Spleen (tissue), 11 donors: ENCODE measurements around the gene SEMA6D. TPM values are rescaled to one million over a fixed set of nuclear protein-coding genes. Genes with fewer than 3 reads are reported as not detected.

ENCODE experiments used
- DNase-seq: peaks from one replicate; pipeline ENCODE4 v3.0.0-alpha.2; 2020
- H3K27ac ChIP-seq, 8 donors: fragments of 200-600 bp; sonication (generic) in 7 of 8; 1 replicate in 4 of 8; 2 replicates in 4 of 8; pipeline versions ENCODE4 v1.5.0 to v1.8.0; 2016 to 2021; ENCODE audit warnings: inconsistent platforms in 4 of 8, mild to moderate bottlenecking in 4 of 8, moderate library complexity in 1 of 8
- H3K27me3 ChIP-seq, 7 donors: fragments of 200-600 bp; sonication (generic) in 6 of 7; replicated peaks in 1 of 7; 1 replicate in 4 of 7; 2 replicates in 3 of 7; pipeline versions ENCODE4 v1.5.0 to v1.8.0; 2016 to 2021; ENCODE audit warnings: inconsistent platforms in 3 of 7, mild to moderate bottlenecking in 1 of 7
- H3K36me3 ChIP-seq, 6 donors: fragments of 200-600 bp; sonication (generic) in 5 of 6; 1 replicate in 4 of 6; 2 replicates in 2 of 6; pipeline versions ENCODE4 v1.5.0 to v1.8.0; 2016 to 2021; ENCODE audit warnings: inconsistent platforms in 2 of 6
- H3K4me1 ChIP-seq, 6 donors: fragments of 200-600 bp; sonication (generic) in 5 of 6; 1 replicate in 3 of 6; 2 replicates in 3 of 6; pipeline versions ENCODE4 v1.5.0 to v1.8.0; 2016 to 2021; ENCODE audit warnings: inconsistent platforms in 3 of 6
- H3K4me3 ChIP-seq, 8 donors: fragments of 200-600 bp; sonication (generic) in 7 of 8; 1 replicate in 4 of 8; 2 replicates in 4 of 8; pipeline versions ENCODE4 v1.5.0 to v1.8.0; 2016 to 2021; ENCODE audit warnings: inconsistent platforms in 4 of 8, mild to moderate bottlenecking in 4 of 8, moderate library complexity in 2 of 8
- H3K9me3 ChIP-seq, 8 donors: fragments of 200-600 bp; sonication (generic) in 7 of 8; 1 replicate in 4 of 8; 2 replicates in 4 of 8; pipeline versions ENCODE4 v1.5.0 to v1.8.0; 2016 to 2021; ENCODE audit warnings: inconsistent platforms in 4 of 8
- CTCF ChIP-seq, 11 experiments: fragments of 200-600 bp in 7 of 11; fragments of 450-650 bp in 4 of 11; sonication (generic) in 4 of 11; IDR thresholded peaks in 8 of 11; conservative IDR thresholded peaks in 3 of 11; 1 replicate in 7 of 11; 2 replicates in 4 of 11; pipeline versions ENCODE4 v1.4.0 to v1.8.0; 2016 to 2021; ENCODE audit warnings: antibody characterized with exemption in 11 of 11, inconsistent platforms in 4 of 11, mild to moderate bottlenecking in 1 of 11
- POLR2A ChIP-seq, 3 donors: fragments of 450-650 bp; IDR thresholded peaks; one replicate each; pipeline ENCODE4 v1.5.1; 2017; ENCODE audit warnings: antibody characterized with exemption in 3 of 3, mild to moderate bottlenecking in 1 of 3
- POLR2AphosphoS5 ChIP-seq, 3 donors: sonication (generic); formaldehyde crosslinking; IDR thresholded peaks; one replicate each; pipeline ENCODE4 v1.5.1; 2017; ENCODE audit warnings: antibody characterized with exemption in 3 of 3
- WGBS, 5 donors: extraction: QIAGEN DNeasy Blood & Tissue Kit in 3 of 5; methylation state at CpG; one replicate each; pipeline versions ENCODE4 v1.1.5 to v1.1.7; 2013 to 2018; 5-methylcytosine and 5-hydroxymethylcytosine counted together
- intact Hi-C: fragments of 100-400 bp; cut with DNase I; formaldehyde crosslinking; loops from one replicate; pipeline ENCODE4 v1.15.0; 2023; ENCODE audit warnings: low total_unique reads
- polyA plus RNA-seq, 3 donors: library from polyadenylated mRNA; stranded (reverse); fragments of 200-250 nt; gene quantifications; one replicate each; pipeline ENCODE4 v1.2.1, GENCODE V29; 2013
- total RNA-seq, 7 donors: library from RNA; depleted of rRNA in 3 of 7; stranded (reverse); fragments of >200 nt in 3 of 7; fragmentation: NEBNext Ultra II Directional in 4 of 7; extraction: Animal tissue kit (Norgen Biotek cat#: 25700) in 4 of 7; gene quantifications; one replicate each; pipeline versions ENCODE4 v1.1.0 to v1.2.1, GENCODE V29; 2016 to 2021
- donor health status: healthy with polysubstance abuse.
- donor health status: DM: no; HTN: no; CAD: no; lungs with moderate emphysema.
- donor health status: DM: no; HTN: no; CAD: no.
- donor health status: Bipolar disorder and iron deficiency.
- donor health status: healthy.
- donor health status: DM: no; HTN: no; CAD: no.
- donor health status: DM: yes; HTN: yes; CAD: no.

The SEMA6D gene
- total and polyA plus RNA-seq, 10 donors: 0.52 to 6.5 (median 2.3) TPM

GRCh38 chr15:47773143-47773542, 55.8 kb downstream of the SEMA6D start:
- Histone ChIP-seq H3K4me1 (no peaks in the 10 kb centered on the region), H3K4me3 (no peak overlapping the region), H3K9me3 (no peaks in the 10 kb centered on the region), H3K36me3 (peaks cover 0 to 16% (median 0%) of the 10 kb centered on the region in 6 donors), H3K27ac (no peak overlapping the region), H3K27me3 (no peaks in the 10 kb centered on the region)
- 84 to 90% (median 86%) methylated on average over 6 of the region's 6 CpGs for WGBS, 5 donors
- TF ChIP-seq CTCF (IDR thresholded peaks at IDR 0.05 in 8 of 11, conservative IDR thresholded peaks at IDR 0.05 in 3 of 11): no peak
- TF ChIP-seq POLR2A (IDR thresholded peaks at IDR 0.05): no peak
- TF ChIP-seq POLR2AphosphoS5 (IDR thresholded peaks at IDR 0.05): no peak
- no peak for DNase-seq
- intact Hi-C loops: no loop called here

- no peak for DNase-seq
- WGBS, 5 donors: 0 to 57% (median 16%) methylated on average over 1 of the region's 1 CpG
- TF ChIP-seq CTCF (IDR thresholded peaks at IDR 0.05 in 8 of 11, conservative IDR thresholded peaks at IDR 0.05 in 3 of 11): no peak
- no peak for TF ChIP-seq POLR2AphosphoS5 (IDR thresholded peaks at IDR 0.05)
- no peak for TF ChIP-seq POLR2A (IDR thresholded peaks at IDR 0.05)
- Histone ChIP-seq H3K4me3 (no peak overlapping the region), H3K4me1 (no peaks in the 10 kb centered on the region), H3K9me3 (peaks cover 0 to under 1% (median 0%) of the 10 kb centered on the region in 8 donors), H3K36me3 (no peaks in the 10 kb centered on the region), H3K27me3 (no peaks in the 10 kb centered on the region), H3K27ac (no peak overlapping the region)
- intact Hi-C loops: no loop called here
Measured at GRCh38 chr15:47778263-47778770, 61.0 kb downstream of the SEMA6D start.

- no peak for TF ChIP-seq POLR2A (IDR thresholded peaks at IDR 0.05)
- no peak for TF ChIP-seq CTCF (IDR thresholded peaks at IDR 0.05 in 8 of 11, conservative IDR thresholded peaks at IDR 0.05 in 3 of 11)
- TF ChIP-seq POLR2AphosphoS5 (IDR thresholded peaks at IDR 0.05): no peak
- H3K27me3 ChIP-seq: no peaks in the 10 kb centered on the region
- intact Hi-C loops: no loop called here
- no peaks in the 10 kb centered on the region for H3K36me3 ChIP-seq
- no peaks in the 10 kb centered on the region for H3K4me1 ChIP-seq
- no peak overlapping the region for H3K4me3 ChIP-seq
- peaks cover 0 to 7% (median 0%) of the 10 kb centered on the region in 8 donors for H3K9me3 ChIP-seq
- no peak overlapping the region for H3K27ac ChIP-seq
- no peak for DNase-seq
- 52 to 69% (median 68%) methylated on average over 2 of the region's 2 CpGs for WGBS, 5 donors
Measured at GRCh38 chr15:47780971-47781370, 63.7 kb downstream of the SEMA6D start.

- Histone ChIP-seq H3K9me3 (peaks cover 0 to 7% (median 0%) of the 10 kb centered on the region in 8 donors), H3K4me3 (no peak overlapping the region), H3K4me1 (no peaks in the 10 kb centered on the region), H3K27ac (no peak overlapping the region), H3K27me3 (no peaks in the 10 kb centered on the region), H3K36me3 (no peaks in the 10 kb centered on the region)
- DNase-seq: no peak
- TF ChIP-seq CTCF (IDR thresholded peaks at IDR 0.05 in 8 of 11, conservative IDR thresholded peaks at IDR 0.05 in 3 of 11) (no peak), POLR2AphosphoS5 (IDR thresholded peaks at IDR 0.05) (no peak), POLR2A (IDR thresholded peaks at IDR 0.05) (no peak)
- WGBS, 5 donors: 35 to 59% (median 43%) methylated on average over 3 of the region's 3 CpGs
- intact Hi-C loops: no loop called here
Measured at GRCh38 chr15:47781527-47781926, 64.2 kb downstream of the SEMA6D start.
